Measurements from ENCODE around the gene SP140. TPM values are rescaled to one million over a fixed set of nuclear protein-coding genes. Genes with fewer than 3 reads are reported as not detected.

SP140 gene
- total and polyA plus RNA-seq, 2 of the 8 experiments (the other 6 are each of a cell fraction or from before 2014, with no cell fraction given): 0.23 to 1.3 TPM

DNA sequence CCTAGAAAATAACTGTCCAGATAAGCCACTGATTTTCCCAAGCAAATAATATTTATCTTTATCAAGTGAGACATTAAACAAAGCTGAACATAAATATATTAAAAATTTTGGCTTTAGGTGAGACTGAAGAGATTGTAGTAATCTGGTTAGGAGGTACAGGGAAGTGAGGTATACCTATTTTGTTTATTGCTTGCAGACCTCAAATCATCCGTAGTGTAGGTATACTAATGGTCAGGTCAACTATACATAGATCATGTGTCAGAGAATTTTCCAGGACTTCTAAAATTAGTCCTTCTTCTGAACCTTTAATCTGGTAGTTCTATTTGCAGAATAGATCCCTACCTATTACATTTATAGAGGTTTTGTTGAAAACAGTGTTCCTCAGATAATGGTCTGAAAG lies 41.5 kb downstream of the SP140 start:
- Histone ChIP-seq H3K18ac (ENCODE audit: extremely low read depth, low read length) (no peak overlapping the region), H4K8ac (ENCODE audit: extremely low read depth, insufficient read depth, low read length) (no peak overlapping the region), H3K27me3 (replicated peaks in 1 of 4; ENCODE audit: control insufficient read depth in 3 of 4, extremely low read depth in 1 of 4, insufficient read depth in 3 of 4, low read length in 3 of 4) (no peaks in the 10 kb centered on the region), H3K56ac (replicated peaks; ENCODE audit: insufficient read length, low read depth, low read length) (no peak overlapping the region), H2BK12ac (ENCODE audit: low read depth, low read length) (no peak overlapping the region), H2BK20ac (ENCODE audit: low read length) (no peak overlapping the region), H3K9me3 (ENCODE audit: insufficient read depth in 2 of 2, low read depth in 1 of 2, low read length in 1 of 2) (no peaks in the 10 kb centered on the region), H3K79me1 (ENCODE audit: low read depth, low read length) (no peaks in the 10 kb centered on the region), H3K4ac (replicated peaks; ENCODE audit: insufficient read length, low read depth, low read length) (no peak overlapping the region), H2BK5ac (ENCODE audit: low read depth, low read length) (no peak overlapping the region), H3K4me3 (ENCODE audit: extremely low read depth in 1 of 4, insufficient read depth in 2 of 4, low read depth in 3 of 4, low read length in 4 of 4) (no peak overlapping the region), H4K5ac (ENCODE audit: insufficient read length, low read depth, low read length) (no peak overlapping the region), H3K79me2 (ENCODE audit: control insufficient read depth in 1 of 2, insufficient read depth in 2 of 2, low read length in 2 of 2) (no peaks in the 10 kb centered on the region), H3K23me2 (ENCODE audit: low read depth, low read length) (no peaks in the 10 kb centered on the region), H4K91ac (replicated peaks; ENCODE audit: insufficient read length, low read length) (no peak overlapping the region), H3K4me2 (ENCODE audit: insufficient read depth in 1 of 2, low read depth in 2 of 2, low read length in 2 of 2) (no peak overlapping the region), H2AFZ (ENCODE audit: low read length) (no peak overlapping the region), H2AK5ac (ENCODE audit: low read depth, low read length) (no peak overlapping the region), H3K4me1 (replicated peaks in 1 of 4; ENCODE audit: control insufficient read depth in 3 of 4, insufficient read depth in 4 of 4, low read length in 3 of 4) (peaks cover 0 to 3% (median under 1%) of the 10 kb centered on the region in 4 experiments; a peak in 2 of 7 replicates), H3K36me3 (ENCODE audit: control insufficient read depth in 2 of 4, insufficient read depth in 4 of 4, low read length in 3 of 4) (no peaks in the 10 kb centered on the region), H4K20me1 (replicated peaks in 1 of 2; ENCODE audit: control insufficient read depth in 1 of 2, insufficient read depth in 2 of 2, low read length in 2 of 2) (no peaks in the 10 kb centered on the region), H2BK15ac (ENCODE audit: low read length) (no peak overlapping the region), H3K27ac (ENCODE audit: low read depth, low read length) (no peak overlapping the region), H3K14ac (ENCODE audit: insufficient read length) (no peak overlapping the region), H3K9ac (replicated peaks in 1 of 4; ENCODE audit: extremely low read depth in 1 of 4, low read depth in 3 of 4, low read length in 3 of 4) (no peak overlapping the region), H3K23ac (ENCODE audit: insufficient read length) (no peak overlapping the region), H2BK120ac (replicated peaks; ENCODE audit: low read depth, low read length) (no peak overlapping the region)
- DNase-seq (ENCODE audit: low read depth in 1 of 2, low spot score in 2 of 2): no peak
- TF ChIP-seq POLR2A (IDR thresholded peaks at IDR 0.05; ENCODE audit: control extremely low read depth in 1 of 2, low read depth in 2 of 2, low read length in 2 of 2) (no peak), MAX (IDR thresholded peaks at IDR 0.05) (no peak), YY1 (IDR thresholded peaks at IDR 0.05; ENCODE audit: low read depth, low read length) (no peak), BCL11A (IDR thresholded peaks at IDR 0.05; ENCODE audit: low read depth in 2 of 2, low read length in 2 of 2) (no peak)
- TF ChIP-seq, protein P1, sequence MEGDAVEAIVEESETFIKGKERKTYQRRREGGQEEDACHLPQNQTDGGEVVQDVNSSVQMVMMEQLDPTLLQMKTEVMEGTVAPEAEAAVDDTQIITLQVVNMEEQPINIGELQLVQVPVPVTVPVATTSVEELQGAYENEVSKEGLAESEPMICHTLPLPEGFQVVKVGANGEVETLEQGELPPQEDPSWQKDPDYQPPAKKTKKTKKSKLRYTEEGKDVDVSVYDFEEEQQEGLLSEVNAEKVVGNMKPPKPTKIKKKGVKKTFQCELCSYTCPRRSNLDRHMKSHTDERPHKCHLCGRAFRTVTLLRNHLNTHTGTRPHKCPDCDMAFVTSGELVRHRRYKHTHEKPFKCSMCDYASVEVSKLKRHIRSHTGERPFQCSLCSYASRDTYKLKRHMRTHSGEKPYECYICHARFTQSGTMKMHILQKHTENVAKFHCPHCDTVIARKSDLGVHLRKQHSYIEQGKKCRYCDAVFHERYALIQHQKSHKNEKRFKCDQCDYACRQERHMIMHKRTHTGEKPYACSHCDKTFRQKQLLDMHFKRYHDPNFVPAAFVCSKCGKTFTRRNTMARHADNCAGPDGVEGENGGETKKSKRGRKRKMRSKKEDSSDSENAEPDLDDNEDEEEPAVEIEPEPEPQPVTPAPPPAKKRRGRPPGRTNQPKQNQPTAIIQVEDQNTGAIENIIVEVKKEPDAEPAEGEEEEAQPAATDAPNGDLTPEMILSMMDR (IDR thresholded peaks at IDR 0.05; ENCODE audit: control extremely low read depth in 1 of 3, insufficient read depth in 1 of 3, low read depth in 1 of 3, low read length in 3 of 3): no peak
- 94% methylated on average over 1 of the region's 1 CpG; no CpG with 5 or more reads in 1 of the 2 experiments for WGBS, 2 experiments (ENCODE audit: extremely low coverage in 1 of 2, insufficient coverage in 1 of 2, insufficient read length in 1 of 2, insufficient replicate concordance in 2 of 2, low coverage in 1 of 2, low lambda C conversion rate in 2 of 2, missing lambda C conversion rate in 1 of 2)
- ChIA-PET POLR2A (ENCODE audit: partially characterized antibody) (no interaction called here), CTCF (ENCODE audit: partially characterized antibody) (no interaction called here)
- no peak for FAIRE-seq
